ENCODE results near the gene POU2AF1. TPM values are rescaled to one million over a fixed set of nuclear protein-coding genes. Genes with fewer than 3 reads are reported as not detected.

The POU2AF1 gene
- total and polyA plus RNA-seq, 2 of the 13 experiments (the other 11 are each of a cell fraction or from before 2014, with no cell fraction given), result 1.9 to 3.6 TPM

- TF ChIP-seq TP53 (CRISPR knock-in tag; conservative IDR thresholded peaks at IDR 0.05) (no peak), SCMH1 (CRISPR knock-in tag; IDR thresholded peaks at IDR 0.05; ENCODE audit: borderline replicate concordance) (no peak), ZNF484 (CRISPR knock-in tag; IDR thresholded peaks at IDR 0.05; ENCODE audit: borderline replicate concordance, low read depth) (no peak), KLF15 (CRISPR knock-in tag; IDR thresholded peaks at IDR 0.05; ENCODE audit: borderline replicate concordance) (no peak), ATF4 (CRISPR knock-in tag; IDR thresholded peaks at IDR 0.05) (peak in 1 of 2 experiments; percentile 3; a peak in 1 of 4 replicates), MAFF (IDR thresholded peaks at IDR 0.05; ENCODE audit: low read depth, low read length) (peak; percentile 67), ZNF558 (CRISPR knock-in tag; IDR thresholded peaks at IDR 0.05; ENCODE audit: borderline replicate concordance) (no peak), ZSCAN29 (CRISPR knock-in tag; conservative IDR thresholded peaks at IDR 0.05) (no peak), TOE1 (CRISPR knock-in tag; IDR thresholded peaks at IDR 0.05) (no peak), MAFK (conservative IDR thresholded peaks at IDR 0.05 in 1 of 2, IDR thresholded peaks at IDR 0.05 in 1 of 2; ENCODE audit: low read length in 2 of 2) (peak; percentile 67 to 74), FOSL2 (CRISPR knock-in tag; IDR thresholded peaks at IDR 0.05) (peak; percentile 79), TBP (CRISPR knock-in tag; IDR thresholded peaks at IDR 0.05) (no peak), ZNF251 (CRISPR knock-in tag; IDR thresholded peaks at IDR 0.05) (no peak), HDAC6 (IDR thresholded peaks at IDR 0.05; ENCODE audit: low read depth, low read length) (no peak)
- Histone ChIP-seq H3K79me2 (ENCODE audit: insufficient read depth, low read length) (no peaks in the 10 kb centered on the region), H3K9ac (ENCODE audit: insufficient read depth, low read depth, low read length) (no peak overlapping the region), H2AFZ (ENCODE audit: low read length) (no peak overlapping the region), H3K4me2 (ENCODE audit: low read depth, low read length) (no peak overlapping the region), H3K4me1 (ENCODE audit: insufficient read depth, low read length) (peaks cover 100% of the 10 kb centered on the region), H3K36me3 (replicated peaks in 1 of 2; ENCODE audit: control insufficient read depth in 1 of 2, insufficient read depth in 2 of 2, low read length in 2 of 2) (no peaks in the 10 kb centered on the region), H4K20me1 (ENCODE audit: insufficient read depth, low read length) (no peaks in the 10 kb centered on the region), H3K27me3 (ENCODE audit: control insufficient read depth in 1 of 2, insufficient read depth in 2 of 2, low read length in 2 of 2) (no peaks in the 10 kb centered on the region), H3K4me3 (replicated peaks in 1 of 3; ENCODE audit: insufficient read depth in 1 of 3, low read depth in 2 of 3, low read length in 3 of 3) (no peak overlapping the region), H3K27ac (ENCODE audit: extremely low read length, insufficient read depth, low read length) (peak overlapping the region; percentile 98), H3K9me3 (ENCODE audit: low read length) (no peaks in the 10 kb centered on the region)
- DNase-seq (ENCODE audit: low spot score) (no peak), FAIRE-seq (no peak), ATAC-seq (no peak)
- POLR2A ChIA-PET, result interaction anchor here (1.1 to 12.2 kb wide), 3 partner anchors 28 to 63 kb away, joined by 4 to 197 read pairs (median 15); no protein-coding TSS in a partner anchor
- BruUV-seq (replicated peaks), result no TSS peak
- intact Hi-C loops (cut with micrococcal nuclease; ENCODE audit: unreplicated experiment) (loop anchor here (2.0 kb wide), 2 partner anchors 33 to 63 kb away; partner anchors contain the start of gene POU2AF3), in situ Hi-C loops (cut with HindIII; ENCODE audit: extremely low pct_ligation_motif_present, low pct_unique_long_range_greater_than_20kb) (loop anchor here (5.0 kb wide), 1 partner anchor 55 kb away; no protein-coding TSS in a partner anchor)
- CTCF ChIA-PET (ENCODE audit: low intra/inter-chr PET ratio, low total read pairs), result no interaction called here
- 99% methylated on average over 6 of the region's 6 CpGs for WGBS (ENCODE audit: low lambda C conversion rate)
Observed at GRCh38 chr11:111361874-111362273, 17.2 kb downstream of the POU2AF1 start.
